ENCODE measurements around the gene ACYP2.

The ACYP2 gene

DNA sequence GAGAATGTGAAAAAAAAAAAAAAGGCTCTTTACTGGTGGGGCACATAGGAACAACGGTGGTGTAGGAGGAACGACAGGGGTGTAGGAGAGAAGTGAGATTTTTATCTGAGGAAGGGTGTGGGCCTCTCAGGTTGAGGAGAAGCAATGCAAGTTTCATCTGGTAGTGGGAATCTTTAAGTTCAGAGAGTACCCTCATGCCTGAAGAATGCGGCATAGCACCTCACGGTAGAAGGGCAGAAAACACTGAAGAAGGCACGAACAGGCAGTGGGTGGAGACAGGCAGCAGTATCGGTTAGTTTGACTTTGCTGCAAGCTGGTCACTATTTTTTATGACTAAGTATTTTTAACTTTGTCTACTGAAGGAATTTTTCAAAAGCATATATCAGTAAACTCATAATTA lies 192.8 kb downstream of the ACYP2 start:
- no peak for DNase-seq
- Histone ChIP-seq H3K36me3 (no peaks in the 10 kb centered on the region), H3K4me3 (ENCODE audit: low read depth, low read length) (no peak overlapping the region), H3K4me1 (no peaks in the 10 kb centered on the region), H3K27me3 (no peaks in the 10 kb centered on the region), H3K9me3 (no peaks in the 10 kb centered on the region)
- TF ChIP-seq, protein P1, sequence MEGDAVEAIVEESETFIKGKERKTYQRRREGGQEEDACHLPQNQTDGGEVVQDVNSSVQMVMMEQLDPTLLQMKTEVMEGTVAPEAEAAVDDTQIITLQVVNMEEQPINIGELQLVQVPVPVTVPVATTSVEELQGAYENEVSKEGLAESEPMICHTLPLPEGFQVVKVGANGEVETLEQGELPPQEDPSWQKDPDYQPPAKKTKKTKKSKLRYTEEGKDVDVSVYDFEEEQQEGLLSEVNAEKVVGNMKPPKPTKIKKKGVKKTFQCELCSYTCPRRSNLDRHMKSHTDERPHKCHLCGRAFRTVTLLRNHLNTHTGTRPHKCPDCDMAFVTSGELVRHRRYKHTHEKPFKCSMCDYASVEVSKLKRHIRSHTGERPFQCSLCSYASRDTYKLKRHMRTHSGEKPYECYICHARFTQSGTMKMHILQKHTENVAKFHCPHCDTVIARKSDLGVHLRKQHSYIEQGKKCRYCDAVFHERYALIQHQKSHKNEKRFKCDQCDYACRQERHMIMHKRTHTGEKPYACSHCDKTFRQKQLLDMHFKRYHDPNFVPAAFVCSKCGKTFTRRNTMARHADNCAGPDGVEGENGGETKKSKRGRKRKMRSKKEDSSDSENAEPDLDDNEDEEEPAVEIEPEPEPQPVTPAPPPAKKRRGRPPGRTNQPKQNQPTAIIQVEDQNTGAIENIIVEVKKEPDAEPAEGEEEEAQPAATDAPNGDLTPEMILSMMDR (IDR thresholded peaks at IDR 0.05; ENCODE audit: low read depth, low read length) = no peak

DNA sequence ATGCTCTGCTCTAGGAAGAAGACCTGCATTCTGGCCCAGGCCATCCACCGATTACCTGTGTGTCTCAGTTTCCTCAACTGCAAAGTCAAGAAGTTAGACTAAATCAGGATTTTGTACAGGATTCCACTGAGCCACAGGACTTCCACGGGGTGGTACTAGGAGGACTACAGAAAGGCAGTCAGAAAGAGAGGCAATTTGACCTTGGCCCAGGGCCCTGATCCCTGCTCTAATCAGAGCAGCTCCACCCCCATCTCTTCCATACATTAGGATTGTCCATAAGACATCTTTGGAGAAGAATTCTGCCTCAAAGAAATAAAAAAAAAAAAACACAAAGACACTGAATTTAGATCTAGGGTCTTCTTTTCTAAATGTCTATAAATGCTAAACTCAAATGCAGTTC lies 193.4 kb downstream of the ACYP2 start:
- Histone ChIP-seq H3K9me3 (no peaks in the 10 kb centered on the region), H3K27me3 (no peaks in the 10 kb centered on the region), H3K36me3 (no peaks in the 10 kb centered on the region), H3K4me3 (ENCODE audit: low read depth, low read length) (no peak overlapping the region), H3K4me1 (no peaks in the 10 kb centered on the region)
- TF ChIP-seq, protein P1 (IDR thresholded peaks at IDR 0.05; ENCODE audit: low read depth, low read length) = no peak
- no peak for DNase-seq

DNA sequence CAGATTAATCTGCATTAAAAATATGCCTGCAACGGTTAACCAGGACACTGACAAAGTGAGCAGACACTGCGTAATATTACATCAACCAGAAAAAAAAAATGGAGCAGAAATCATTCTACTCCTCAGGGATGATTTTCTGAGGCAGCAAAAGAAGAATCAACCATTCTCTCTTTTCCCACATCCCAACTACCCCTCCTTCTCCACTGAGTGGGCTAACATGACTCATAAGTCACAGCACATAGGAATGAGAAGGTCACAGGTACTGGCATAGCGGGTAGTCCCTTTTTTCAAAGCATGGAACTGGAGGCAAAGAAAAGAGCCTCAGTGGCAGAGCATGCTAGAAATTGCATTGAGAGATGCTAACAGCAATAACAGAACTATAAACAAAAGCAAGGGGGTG lies 194.9 kb downstream of the ACYP2 start:
- H3K4me1 ChIP-seq = no peaks in the 10 kb centered on the region
- H3K36me3 ChIP-seq = no peaks in the 10 kb centered on the region
- no peaks in the 10 kb centered on the region for H3K9me3 ChIP-seq
- no peak overlapping the region for H3K4me3 ChIP-seq (ENCODE audit: low read depth, low read length)
- TF ChIP-seq, protein P1 (IDR thresholded peaks at IDR 0.05; ENCODE audit: low read depth, low read length) = no peak
- no peak for DNase-seq
- no peaks in the 10 kb centered on the region for H3K27me3 ChIP-seq

DNA sequence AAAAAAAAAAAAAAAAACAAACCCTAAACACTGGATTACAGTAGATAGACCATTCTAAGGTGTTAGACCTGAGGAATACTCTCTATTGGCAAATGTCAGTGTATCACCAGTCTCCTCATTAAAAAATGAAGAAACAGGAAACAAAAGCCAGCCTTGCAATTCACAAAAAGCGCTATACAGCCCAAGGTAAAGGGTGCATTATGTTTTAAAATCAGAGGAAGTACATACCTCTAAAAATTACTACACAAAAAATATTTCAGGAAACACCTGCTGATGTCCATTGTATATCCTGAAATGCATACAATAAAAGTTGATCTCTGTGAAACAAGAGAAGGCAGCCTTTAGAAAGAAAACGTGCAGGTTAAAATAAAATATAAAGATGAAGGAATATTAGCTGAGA lies 195.5 kb downstream of the ACYP2 start:
- Histone ChIP-seq H3K4me1 (no peaks in the 10 kb centered on the region), H3K9me3 (no peaks in the 10 kb centered on the region), H3K36me3 (no peaks in the 10 kb centered on the region), H3K4me3 (ENCODE audit: low read depth, low read length) (no peak overlapping the region), H3K27me3 (no peaks in the 10 kb centered on the region)
- DNase-seq = no peak
- TF ChIP-seq, protein P1 (IDR thresholded peaks at IDR 0.05; ENCODE audit: low read depth, low read length) = no peak

DNA sequence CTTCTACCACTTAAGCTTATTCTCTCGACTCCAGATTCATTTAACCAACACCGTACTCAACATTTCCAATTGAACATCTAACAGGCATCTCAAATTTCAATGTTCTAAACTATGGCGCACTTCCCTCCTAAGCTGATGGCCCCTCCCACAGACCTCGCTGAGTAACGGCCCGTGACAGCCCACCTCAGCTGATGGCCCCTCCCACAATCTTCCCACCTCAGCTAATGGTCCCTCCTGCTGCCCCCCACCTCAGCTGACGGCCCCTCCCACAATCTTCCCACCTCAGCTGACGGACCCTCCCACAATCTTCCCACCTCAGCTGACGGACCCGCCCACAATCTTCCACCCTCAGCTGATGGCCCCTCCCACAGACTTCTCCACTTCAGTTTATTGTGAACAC lies 197.7 kb downstream of the ACYP2 start:
- H3K9me3 ChIP-seq = no peaks in the 10 kb centered on the region
- no peak overlapping the region for H3K4me3 ChIP-seq (ENCODE audit: low read depth, low read length)
- H3K36me3 ChIP-seq = no peaks in the 10 kb centered on the region
- DNase-seq = no peak
- TF ChIP-seq, protein P1 (IDR thresholded peaks at IDR 0.05; ENCODE audit: low read depth, low read length) = no peak
- no peaks in the 10 kb centered on the region for H3K4me1 ChIP-seq
- H3K27me3 ChIP-seq = no peaks in the 10 kb centered on the region

DNA sequence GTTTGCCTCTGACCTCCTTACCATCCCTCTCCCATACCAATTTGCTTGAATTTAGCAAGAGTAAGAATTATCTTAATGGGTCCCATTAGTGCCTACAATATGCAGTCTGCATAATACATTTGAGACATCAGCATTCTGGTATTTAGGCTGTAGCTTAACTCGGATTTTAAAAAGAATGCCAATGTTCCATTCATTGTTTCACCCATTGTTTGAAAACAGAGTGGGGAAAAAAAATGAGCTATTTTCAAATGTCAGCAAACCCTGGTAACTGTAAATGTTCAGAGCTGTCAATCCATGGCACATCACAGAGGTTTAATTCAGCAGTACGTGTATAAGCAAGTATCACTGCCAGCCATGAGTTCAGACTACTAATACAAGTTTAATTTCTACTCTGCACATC lies 202.6 kb downstream of the ACYP2 start:
- DNase-seq = no peak
- no peaks in the 10 kb centered on the region for H3K27me3 ChIP-seq
- TF ChIP-seq, protein P1 (IDR thresholded peaks at IDR 0.05; ENCODE audit: low read depth, low read length) = no peak
- no peaks in the 10 kb centered on the region for H3K4me1 ChIP-seq
- no peaks in the 10 kb centered on the region for H3K9me3 ChIP-seq
- H3K4me3 ChIP-seq (ENCODE audit: low read depth, low read length) = no peak overlapping the region
- no peaks in the 10 kb centered on the region for H3K36me3 ChIP-seq

Data from BE2C (cell line).